HG03432 (cell line): ENCODE results near the gene ZC3HAV1L.
"Not testable (repeated sequence)": the region's sequence is repeated elsewhere in the genome, so short reads cannot be mapped to it uniquely, and the experiment has no call there.

Experiments
- ATAC-seq: cut with Tn5 transposase; IDR thresholded peaks from one replicate; pipeline ENCODE4 v1.9.1; 2021; ENCODE audit warnings: mild to moderate bottlenecking, moderate library complexity; ENCODE audit not compliant: unreplicated experiment

ZC3HAV1L gene

GRCh38 chr7:139023076-139023475 lies 12.8 kb downstream of the ZC3HAV1L start:
- no peak for ATAC-seq

DNA sequence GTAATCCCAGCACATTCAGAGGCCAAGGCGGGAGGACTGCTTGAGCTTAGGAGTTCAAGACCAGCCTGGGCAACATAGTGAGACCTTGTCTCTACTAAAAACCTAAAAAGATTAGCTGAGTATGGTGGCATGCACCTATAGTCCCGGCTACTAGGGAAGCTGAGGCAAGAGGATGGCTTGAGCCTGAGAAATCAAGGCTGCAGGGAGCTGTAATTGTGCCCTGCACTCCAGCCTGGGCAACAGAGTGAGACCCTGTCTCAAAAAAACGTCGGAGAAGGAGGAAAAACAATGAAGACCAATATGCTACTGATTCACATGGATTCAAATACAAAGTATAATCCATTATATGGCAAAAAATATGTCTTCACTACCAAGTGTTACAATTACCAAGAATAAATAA lies 13.6 kb downstream of the ZC3HAV1L start:
- no peak for ATAC-seq

- no peak for ATAC-seq
Measured at GRCh38 chr7:139018910-139019309, 16.9 kb downstream of the ZC3HAV1L start.

DNA sequence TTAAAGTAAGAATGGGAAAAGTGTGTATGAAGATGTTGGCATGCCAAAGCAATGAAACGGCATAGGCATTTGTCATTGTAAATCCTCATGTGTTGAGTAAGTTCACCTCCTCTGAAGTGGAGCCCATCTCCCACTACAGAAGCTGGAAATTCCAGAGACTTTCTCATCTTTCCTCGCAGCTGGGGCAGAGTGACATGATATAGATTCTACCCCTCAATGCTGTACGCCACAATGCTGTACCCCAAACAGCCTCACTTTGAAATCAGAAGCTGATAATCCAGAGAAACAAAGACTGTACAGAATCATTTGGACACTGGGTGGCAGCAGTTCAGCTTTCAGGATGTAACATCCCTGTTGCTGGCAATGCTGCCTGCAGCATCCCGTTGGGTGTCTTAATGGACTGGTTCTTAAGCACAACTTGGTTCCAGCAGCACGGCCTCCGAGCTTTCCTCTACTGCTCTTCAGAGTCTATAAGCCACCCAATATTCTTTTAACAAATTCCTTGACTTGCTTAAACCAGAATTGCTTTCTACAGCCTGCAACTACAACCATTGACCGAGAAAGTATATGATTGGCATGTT lies 18.8 kb downstream of the ZC3HAV1L start:
- peak; percentile 89 for ATAC-seq

- no peak for ATAC-seq
Measured at GRCh38 chr7:139011373-139011772, 24.5 kb downstream of the ZC3HAV1L start.

GRCh38 chr7:139004321-139005090 lies 31.3 kb downstream of the ZC3HAV1L start:
- no peak for ATAC-seq

- no peak for ATAC-seq
Measured at GRCh38 chr7:138999414-138999813, 36.4 kb downstream of the ZC3HAV1L start.

- no peak for ATAC-seq
Measured at GRCh38 chr7:138992052-138992531, 43.8 kb downstream of the ZC3HAV1L start.

DNA sequence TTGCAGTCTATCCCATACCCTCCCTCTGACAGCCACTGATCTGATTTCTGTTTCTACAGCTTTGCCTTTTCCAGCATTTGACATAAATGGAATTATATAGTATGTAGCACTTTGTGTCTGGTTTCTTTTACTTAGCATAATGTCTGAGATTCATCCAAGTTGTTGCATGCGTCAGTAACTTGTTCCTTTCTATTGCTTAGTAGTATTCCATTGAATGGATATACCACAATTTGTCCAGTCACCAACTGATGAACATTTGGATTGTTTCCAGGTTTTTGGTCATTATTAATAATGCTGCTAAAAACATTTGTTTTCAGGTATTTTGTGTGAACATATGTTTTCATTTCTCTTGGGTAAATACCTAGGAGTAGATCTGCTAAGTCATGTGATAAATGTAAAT lies 48.2 kb downstream of the ZC3HAV1L start:
- ATAC-seq, result no peak

GRCh38 chr7:138982204-138982623 lies 53.6 kb downstream of the ZC3HAV1L start:
- no peak for ATAC-seq

- ATAC-seq, result peak; percentile 94
Measured at GRCh38 chr7:138981332-138982203, 54.3 kb downstream of the ZC3HAV1L start, which contains the start of gene KIAA1549. Gene KIAA1549, minus strand, starts transcription at chr7:138981389. Its CDS starts 120 bp downstream, at chr7:138981269.

GRCh38 chr7:138980563-138981291 lies 55.1 kb downstream of the ZC3HAV1L start:
- ATAC-seq, result peak; percentile 62

DNA sequence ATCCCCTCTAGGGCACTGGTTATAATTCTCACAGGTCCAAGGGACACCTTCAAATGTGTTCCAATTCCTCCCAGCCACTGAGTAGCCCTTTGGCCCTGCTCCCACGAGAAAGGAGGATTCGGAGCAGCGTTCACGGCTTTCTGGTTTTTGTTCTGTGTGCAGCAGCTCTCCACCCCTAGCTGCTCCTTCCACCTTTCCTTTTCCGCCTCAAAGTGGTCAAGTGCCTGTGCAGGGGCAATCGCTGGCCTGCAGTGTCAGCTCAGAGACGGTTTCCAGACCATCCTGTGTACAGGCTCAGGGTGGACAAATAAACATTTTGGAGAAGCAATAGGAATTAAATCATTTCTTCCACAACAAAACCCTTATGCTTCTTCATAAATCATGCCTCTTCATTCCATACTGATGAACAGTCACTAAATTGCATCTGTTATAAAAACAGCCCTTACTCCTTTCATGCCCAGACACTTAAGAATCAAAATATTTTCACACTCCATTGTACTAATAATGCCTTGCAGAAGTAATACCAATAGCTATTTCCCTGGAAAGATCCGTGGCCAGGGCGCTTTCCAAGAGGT lies 55.8 kb downstream of the ZC3HAV1L start:
- no peak for ATAC-seq

DNA sequence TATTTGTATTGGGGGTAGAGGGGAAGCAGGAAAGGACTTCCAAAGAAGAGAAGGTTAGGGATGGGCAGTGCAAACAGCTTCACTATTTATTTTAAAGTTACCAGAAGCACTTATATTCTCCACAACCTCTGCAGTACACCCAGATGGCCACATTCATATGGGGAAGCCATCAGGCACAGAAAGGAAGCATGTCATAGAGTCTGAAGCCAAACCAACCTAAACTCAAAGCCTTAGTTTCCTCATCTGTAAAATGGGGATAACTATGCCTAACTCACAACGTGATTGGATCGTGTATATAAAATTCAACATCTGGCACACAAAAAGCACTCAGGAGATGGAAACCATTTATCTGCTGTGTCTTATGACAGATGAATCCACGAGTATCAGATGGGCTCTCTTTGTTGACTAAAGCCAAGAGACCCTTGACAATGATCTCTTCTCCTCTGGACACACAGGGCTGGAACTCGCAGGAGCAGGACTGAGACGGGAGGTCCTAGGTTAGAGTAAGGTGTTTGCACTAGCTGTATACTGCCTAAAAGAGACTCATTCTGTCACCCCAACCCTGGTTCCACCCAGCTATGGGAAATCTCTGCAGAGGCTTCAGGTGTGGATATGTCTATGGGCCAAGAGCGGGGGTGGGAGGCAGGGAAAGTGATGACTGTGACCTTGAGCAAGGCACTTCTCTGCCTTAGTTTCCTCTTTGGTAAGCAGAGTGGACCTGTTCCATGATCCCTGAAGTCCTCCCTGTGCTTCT lies 56.4 kb downstream of the ZC3HAV1L start:
- ATAC-seq, result no peak

DNA sequence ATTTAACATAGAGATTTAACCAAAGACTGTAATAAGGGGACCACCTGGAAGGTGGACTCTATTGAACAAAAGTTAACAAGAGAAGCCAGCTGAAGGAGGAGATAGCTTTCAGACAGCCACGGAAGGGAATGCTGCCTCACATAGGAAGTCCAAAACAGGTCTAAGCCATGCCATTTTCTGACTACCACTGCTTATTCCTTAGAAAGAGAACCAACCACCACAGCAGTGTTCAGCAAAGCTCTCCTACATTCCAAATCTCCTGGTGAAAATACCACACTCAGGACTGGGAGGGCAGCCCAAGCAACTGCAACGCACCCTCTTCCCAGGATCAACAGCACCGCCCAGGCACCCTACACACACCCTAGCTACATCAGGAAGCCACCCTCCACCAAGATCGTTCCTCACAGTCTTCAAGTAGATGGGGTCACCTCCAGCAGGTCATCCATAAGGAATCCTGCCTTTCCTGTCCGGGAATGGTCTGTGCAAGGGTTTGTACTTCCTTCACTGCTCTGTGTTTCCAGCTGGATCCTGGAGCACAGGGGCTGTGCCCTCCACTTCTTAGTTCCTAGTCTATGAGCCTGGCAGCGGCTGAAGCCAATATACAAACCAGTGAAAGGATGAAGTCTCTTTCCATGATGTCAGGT lies 57.2 kb downstream of the ZC3HAV1L start:
- ATAC-seq, result no peak

DNA sequence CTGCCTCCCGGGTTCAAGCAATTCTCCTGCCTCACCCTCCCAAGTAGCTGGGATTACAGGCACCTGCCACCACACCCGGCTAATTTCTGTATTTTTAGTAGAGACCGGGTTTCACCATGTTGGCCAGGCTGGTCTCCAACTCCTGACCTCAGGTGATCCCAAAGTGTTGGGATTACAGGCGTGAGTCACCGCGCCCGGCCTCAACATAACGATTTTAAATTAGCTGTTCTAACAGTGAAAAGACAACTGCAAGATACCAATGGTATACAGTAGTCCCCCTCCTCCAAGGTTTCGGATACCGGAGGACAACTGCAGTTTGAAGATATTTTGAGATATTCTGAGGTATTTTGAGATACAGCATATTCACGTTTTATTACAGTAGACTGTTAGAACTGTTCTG lies 59.7 kb downstream of the ZC3HAV1L start:
- not testable (repeated sequence) for ATAC-seq
